H1 (cell line): ENCODE data around the gene CHAC1.
A peak's percentile ranks its signal among the peaks of the same experiment; 100 is the strongest.

Experiments
- CTCF ChIP-seq, 3 experiments: IDR thresholded peaks; 1 replicate in 2 of 3; 2 replicates in 1 of 3; pipeline versions ENCODE4 v1.5.1 to v1.6.1; 2011; ENCODE audit warnings: low read length in 3 of 3, mild to moderate bottlenecking in 3 of 3, inconsistent platforms in 2 of 3, low read depth in 1 of 3, moderate library complexity in 1 of 3; ENCODE audit not compliant: insufficient read depth in 1 of 3; ENCODE audit errors: control extremely low read depth in 1 of 3
- HDAC2 ChIP-seq, 2 experiments: fragments of 300-600 bp in 1 of 2; sonication (generic) in 1 of 2; IDR thresholded peaks; 2 replicates each; pipeline ENCODE4 v1.6.1; 2011 to 2012; ENCODE audit warnings: low read depth in 2 of 2, low read length in 2 of 2, mild to moderate bottlenecking in 2 of 2, moderate library complexity in 2 of 2, borderline replicate concordance in 1 of 2, inconsistent platforms in 1 of 2
- KDM1A ChIP-seq: fragments of 200-600, 300-600 bp; sonication (generic); IDR thresholded peaks from 2 replicates; pipeline ENCODE4 v1.7.1; 2016; ENCODE audit warnings: mild to moderate bottlenecking, low read length, borderline replicate concordance
- POLR2AphosphoS5 ChIP-seq: IDR thresholded peaks from 2 replicates; pipeline ENCODE4 v1.6.1; 2011; ENCODE audit warnings: low read depth, low read length
- SP2 ChIP-seq: IDR thresholded peaks from 2 replicates; pipeline ENCODE4 v1.6.1; 2012; ENCODE audit warnings: mild to moderate bottlenecking, low read length, inconsistent platforms
- TBP ChIP-seq: IDR thresholded peaks from 2 replicates; pipeline ENCODE4 v1.6.1; 2011; ENCODE audit warnings: low read depth, low read length, improper control_type of control experiment

- TF ChIP-seq CTCF (IDR thresholded peaks at IDR 0.05; ENCODE audit: control extremely low read depth in 1 of 3, insufficient read depth in 1 of 3, low read depth in 1 of 3, low read length in 3 of 3), result no peak
- no peak for TF ChIP-seq KDM1A
- no peak for TF ChIP-seq SP2
- TF ChIP-seq TBP, result no peak
- no peak for TF ChIP-seq HDAC2 (IDR thresholded peaks at IDR 0.05; ENCODE audit: borderline replicate concordance in 1 of 2, low read depth in 2 of 2, low read length in 2 of 2)
- 0 out of 2 replicates have a peak, but pooled peaks have one; percentile 8 for TF ChIP-seq POLR2AphosphoS5
Observed at GRCh38 chr15:40958146-40958545, 4.9 kb downstream of the CHAC1 start.
